ENCODE data around the gene NTM. TPM values are rescaled to one million over a fixed set of nuclear protein-coding genes. Genes with fewer than 3 reads are reported as not detected.

Gene NTM
- total RNA-seq, 1 experiment from 2014 or later: 9.9 TPM

- DNase-seq: no peak
- no peak for TF ChIP-seq CTCF (conservative IDR thresholded peaks at IDR 0.05)
- Histone ChIP-seq H3K4me2 (ENCODE audit: insufficient read depth, insufficient read length, low read length) (no peak overlapping the region), H3K9me3 (ENCODE audit: control insufficient read depth, low read depth, low read length) (no peaks in the 10 kb centered on the region), H2AFZ (ENCODE audit: low read length) (no peak overlapping the region), H2BK15ac (ENCODE audit: low read depth, low read length) (no peak overlapping the region), H3K18ac (ENCODE audit: insufficient read length, low read depth, low read length) (no peak overlapping the region), H3K23me2 (ENCODE audit: insufficient read length, low read depth, low read length, poor library complexity, severe bottlenecking) (no peaks in the 10 kb centered on the region), H3K27ac (ENCODE audit: insufficient read length, low read depth, low read length) (no peak overlapping the region), H2BK120ac (ENCODE audit: low read depth, low read length, poor library complexity, severe bottlenecking) (no peak overlapping the region), H2BK20ac (ENCODE audit: low read depth, low read length, poor library complexity, severe bottlenecking) (no peak overlapping the region), H2BK5ac (ENCODE audit: insufficient read length, low read length) (no peak overlapping the region), H3K4ac (ENCODE audit: low read depth, low read length) (no peak overlapping the region), H4K91ac (ENCODE audit: insufficient read length, low read depth, low read length) (no peak overlapping the region), H3K9ac (ENCODE audit: extremely low read depth, insufficient read length, low read length) (no peak overlapping the region), H3K4me1 (ENCODE audit: insufficient read depth, low read length) (peaks cover 7% of the 10 kb centered on the region; the same call in 1 of the 2 replicates), H3K79me1 (ENCODE audit: insufficient read depth, low read depth, low read length, poor library complexity, severe bottlenecking) (no peaks in the 10 kb centered on the region), H4K8ac (replicated peaks; ENCODE audit: insufficient read length, low read depth, low read length) (no peak overlapping the region), H3K23ac (ENCODE audit: insufficient read length, low read depth, low read length) (no peak overlapping the region), H4K5ac (ENCODE audit: insufficient read length, low read depth, low read length) (no peak overlapping the region), H4K20me1 (ENCODE audit: control insufficient read depth, insufficient read depth, insufficient read length) (no peaks in the 10 kb centered on the region), H3K14ac (ENCODE audit: insufficient read depth, low read length) (no peak overlapping the region), H2BK12ac (ENCODE audit: insufficient read length, low read depth, low read length) (no peak overlapping the region), H3K56ac (ENCODE audit: insufficient read length, low read depth, low read length) (no peak overlapping the region), H3K79me2 (ENCODE audit: insufficient read depth, low read length) (no peaks in the 10 kb centered on the region), H3T11ph (ENCODE audit: low read length) (no peak overlapping the region), H2AK5ac (ENCODE audit: insufficient read length, low read length) (no peak overlapping the region), H3K27me3 (ENCODE audit: insufficient read depth, low read length) (no peaks in the 10 kb centered on the region; the same call in 1 of the 2 replicates)
- Mint-ChIP-seq H3K27ac (no peak overlapping the region), H3K27me3 (ENCODE audit: low read depth) (no peaks in the 10 kb centered on the region), H3K4me1 (peaks cover 0 to 2% of the 10 kb centered on the region in 2 experiments; a peak in 2 of 4 replicates), H3K36me3 (ENCODE audit: insufficient read depth in 1 of 3, low read depth in 3 of 3) (no peaks in the 10 kb centered on the region), H3K9me3 (no peaks in the 10 kb centered on the region), H3K4me3 (no peak overlapping the region)
- no CpG with 5 or more reads among the region's 3 CpGs for WGBS (ENCODE audit: extremely low coverage, insufficient read length, low lambda C conversion rate)
Measured at GRCh38 chr11:132057266-132057665, 686.9 kb downstream of the NTM start.
